IPS DF 19.7 (cell line): Measurements from ENCODE around the gene GPR107.
A peak's percentile ranks its signal among the peaks of the same experiment; 100 is the strongest.

Source experiments
- DNase-seq: peaks from one replicate; pipeline ENCODE4 v3.0.0-alpha.2; 2013; ENCODE audit warnings: low read depth, low spot score

Gene GPR107

GRCh38 chr9:130183133-130183762 is 129.5 kb downstream of the GPR107 start:
- no peak for DNase-seq

GRCh38 chr9:130185017-130185416 is 131.3 kb downstream of the GPR107 start:
- no peak for DNase-seq

- no peak for DNase-seq
These were observed 131.9 kb downstream of the GPR107 start for GRCh38 chr9:130185490-130186031.

GRCh38 chr9:130186051-130186450 is 132.3 kb downstream of the GPR107 start:
- no peak for DNase-seq

GRCh38 chr9:130186839-130187522 is 133.3 kb downstream of the GPR107 start:
- peak; percentile 54 for DNase-seq

- DNase-seq, result no peak
These were observed 133.8 kb downstream of the GPR107 start for GRCh38 chr9:130187523-130187846.

GRCh38 chr9:130188860-130189481 is 135.3 kb downstream of the GPR107 start:
- DNase-seq, result no peak
